IMR-90 (cell line): Measurements from ENCODE around the gene CCDC137. TPM values are rescaled to one million over a fixed set of nuclear protein-coding genes. Genes with fewer than 3 reads are reported as not detected.

Experiments
- ATAC-seq: fragments of 200-7000 bp; cut with Tn5 transposase; 2 replicates; pipeline ENCODE4 v1.9.1; 2020; ENCODE audit warnings: low read depth, mild to moderate bottlenecking, moderate library complexity
- BruUV-seq: library from RNA; stranded (reverse); fragments of 400-500 nt; replicated peaks from 2 replicates; lab custom pipeline; 2021; lab: Mats Ljungman, UMichigan
- CTCF ChIA-PET: fragments of 300-600 bp; formaldehyde crosslinking; extraction: SDS; loops from one replicate; lab custom pipeline; 2021; ENCODE audit warnings: antibody characterized with exemption; lab: Yijun Ruan, JAX
- POLR2A ChIA-PET: fragments of 300-600 bp; sonication (Branson Sonifier 250); formaldehyde crosslinking; loops from one replicate; lab custom pipeline; 2022; ENCODE audit warnings: antibody characterized with exemption; ENCODE audit not compliant: unreplicated experiment; lab: Charles Lee
- DNase-seq: peaks from one replicate; pipeline ENCODE4 v3.0.0; 2013
- H2AFZ ChIP-seq: replicated peaks from 2 replicates; pipeline ENCODE3; 2013; ENCODE audit warnings: low read length, mild to moderate bottlenecking; ENCODE audit not compliant: poor library complexity
- H2AK5ac ChIP-seq: 2 replicates; pipeline ENCODE4 v1.6.1; 2013; ENCODE audit warnings: low read depth, low read length, inconsistent platforms
- H2AK9ac ChIP-seq: replicated peaks from 2 replicates; pipeline ENCODE3; 2013; ENCODE audit warnings: mild to moderate bottlenecking, low read depth, low read length, moderate library complexity; ENCODE audit not compliant: poor library complexity
- H2BK120ac ChIP-seq: 2 replicates; pipeline ENCODE4 v1.6.1; 2013; ENCODE audit warnings: low read depth, low read length, inconsistent platforms
- H2BK15ac ChIP-seq: 3 replicates; pipeline ENCODE4 v1.6.1; 2013; ENCODE audit warnings: low read depth, low read length, inconsistent platforms
- H2BK20ac ChIP-seq: 2 replicates; pipeline ENCODE4 v1.6.1; 2013; ENCODE audit warnings: low read depth, mild to moderate bottlenecking, inconsistent platforms, low read length, moderate library complexity
- H2BK5ac ChIP-seq: 2 replicates; pipeline ENCODE4 v1.6.1; 2013; ENCODE audit warnings: mild to moderate bottlenecking, low read depth, low read length, inconsistent platforms; ENCODE audit not compliant: poor library complexity, severe bottlenecking
- H3K14ac ChIP-seq: replicated peaks from 2 replicates; pipeline ENCODE4 v1.6.1; 2013; ENCODE audit warnings: low read depth, low read length, inconsistent platforms
- H3K18ac ChIP-seq: 2 replicates; pipeline ENCODE4 v1.6.1; 2013; ENCODE audit warnings: low read depth, low read length, control low read depth
- H3K23ac ChIP-seq: 2 replicates; pipeline ENCODE4 v1.6.1; 2013; ENCODE audit warnings: low read depth, low read length, inconsistent platforms
- H3K27ac ChIP-seq: 2 replicates; pipeline ENCODE4 v1.5.1; 2013; ENCODE audit warnings: mild to moderate bottlenecking, control low read depth, low read length; ENCODE audit not compliant: insufficient read depth
- H3K27me3 ChIP-seq: 2 replicates; pipeline ENCODE4 v1.6.1; 2013; ENCODE audit warnings: low read length; ENCODE audit not compliant: control insufficient read depth, insufficient read depth
- H3K36me3 ChIP-seq: 2 replicates; pipeline ENCODE4 v1.6.1; 2013; ENCODE audit warnings: low read length, mixed read lengths; ENCODE audit not compliant: control insufficient read depth, insufficient read depth
- H3K4ac ChIP-seq: 2 replicates; pipeline ENCODE4 v1.6.1; 2013; ENCODE audit warnings: low read depth, low read length, inconsistent platforms
- H3K4me1 ChIP-seq: 2 replicates; pipeline ENCODE4 v1.6.1; 2013; ENCODE audit warnings: low read length, mixed read lengths; ENCODE audit not compliant: control insufficient read depth, insufficient read depth
- H3K4me2 ChIP-seq: 2 replicates; pipeline ENCODE4 v1.6.1; 2013; ENCODE audit warnings: low read depth, mild to moderate bottlenecking, control low read depth, low read length, moderate library complexity
- H3K4me3 ChIP-seq: 2 replicates; pipeline ENCODE4 v1.5.1; 2013; ENCODE audit warnings: low read depth, mild to moderate bottlenecking, control low read depth, low read length, moderate library complexity; ENCODE audit not compliant: insufficient read depth
- H3K56ac ChIP-seq: 2 replicates; pipeline ENCODE4 v1.6.1; 2013; ENCODE audit warnings: low read length, inconsistent platforms; ENCODE audit not compliant: insufficient read depth; ENCODE audit errors: extremely low read depth
- H3K79me1 ChIP-seq, 2 experiments: 2 replicates each; pipeline ENCODE4 v1.6.1; 2013; ENCODE audit warnings: low read length in 2 of 2, inconsistent platforms in 1 of 2, low read depth in 1 of 2
- H3K9ac ChIP-seq: 2 replicates; pipeline ENCODE4 v1.6.1; 2013; ENCODE audit warnings: low read depth, low read length, control low read depth
- H3K9me1 ChIP-seq: 2 replicates; pipeline ENCODE4 v1.6.1; 2013; ENCODE audit warnings: low read length, inconsistent platforms; ENCODE audit not compliant: insufficient read depth
- H3K9me3 ChIP-seq: 2 replicates; pipeline ENCODE4 v1.6.1; 2013; ENCODE audit warnings: low read length; ENCODE audit not compliant: control insufficient read depth, insufficient read depth
- H4K20me1 ChIP-seq: 2 replicates; pipeline ENCODE4 v1.6.1; 2013; ENCODE audit warnings: low read length, inconsistent platforms; ENCODE audit not compliant: insufficient read depth
- H4K5ac ChIP-seq: 2 replicates; pipeline ENCODE4 v1.6.1; 2013; ENCODE audit warnings: mild to moderate bottlenecking, low read depth, low read length, control low read depth
- H4K8ac ChIP-seq, 2 experiments: 2 replicates each; pipeline ENCODE4 v1.6.1; 2013; ENCODE audit warnings: low read depth in 2 of 2, low read length in 2 of 2, control low read depth in 1 of 2, inconsistent platforms in 1 of 2
- H4K91ac ChIP-seq: 2 replicates; pipeline ENCODE4 v1.6.1; 2013; ENCODE audit warnings: low read depth, low read length, inconsistent platforms; ENCODE audit not compliant: insufficient read depth
- BHLHE40 ChIP-seq: fragments of 150-350 bp; IDR thresholded peaks from 2 replicates; pipeline ENCODE4 v1.6.1; 2016; ENCODE audit warnings: mild to moderate bottlenecking, low read depth, low read length
- CEBPB ChIP-seq: IDR thresholded peaks from 2 replicates; pipeline ENCODE4 v1.6.1; 2012; ENCODE audit warnings: low read depth, low read length, improper control_type of control experiment
- CHD1 ChIP-seq: IDR thresholded peaks from 2 replicates; pipeline ENCODE4 v1.6.1; 2012; ENCODE audit warnings: low read depth, low read length, improper control_type of control experiment
- CTCF ChIP-seq: conservative IDR thresholded peaks from 2 replicates; pipeline ENCODE4 v1.5.1; 2012; ENCODE audit warnings: mild to moderate bottlenecking, low read depth, low read length, improper control_type of control experiment
- FOS ChIP-seq: fragments of 150-350 bp; IDR thresholded peaks from 2 replicates; pipeline ENCODE4 v1.6.1; 2016; ENCODE audit warnings: low read depth, low read length
- MAFK ChIP-seq: IDR thresholded peaks from 2 replicates; pipeline ENCODE4 v1.6.1; 2012; ENCODE audit warnings: low read depth, low read length, improper control_type of control experiment
- MAZ ChIP-seq: IDR thresholded peaks from 2 replicates; pipeline ENCODE4 v1.6.1; 2012; ENCODE audit warnings: low read depth, mild to moderate bottlenecking, low read length, improper control_type of control experiment, moderate library complexity, borderline replicate concordance
- MXI1 ChIP-seq: IDR thresholded peaks from 2 replicates; pipeline ENCODE4 v1.6.1; 2012; ENCODE audit warnings: low read depth, mild to moderate bottlenecking, low read length, moderate library complexity, borderline replicate concordance
- NFE2L2 ChIP-seq: fragments of 150-350 bp; IDR thresholded peaks from 2 replicates; pipeline ENCODE4 v1.6.1; 2016; ENCODE audit warnings: low read depth, mild to moderate bottlenecking, low read length
- POLR2A ChIP-seq: IDR thresholded peaks from 2 replicates; pipeline ENCODE4 v1.6.1; 2012; ENCODE audit warnings: mild to moderate bottlenecking, low read depth, low read length
- RAD21 ChIP-seq: IDR thresholded peaks from 2 replicates; pipeline ENCODE4 v1.6.1; 2012; ENCODE audit warnings: low read length, improper control_type of control experiment
- RCOR1 ChIP-seq: IDR thresholded peaks from 2 replicates; pipeline ENCODE4 v1.6.1; 2012; ENCODE audit warnings: mild to moderate bottlenecking, low read length, improper control_type of control experiment; ENCODE audit not compliant: insufficient replicate concordance
- RFX5 ChIP-seq: IDR thresholded peaks from 2 replicates; pipeline ENCODE4 v1.8.0; 2012; ENCODE audit warnings: low read depth, mild to moderate bottlenecking, low read length, moderate library complexity
- SMC3 ChIP-seq: fragments of 150-350 bp; IDR thresholded peaks from 2 replicates; pipeline ENCODE4 v1.6.1; 2016; ENCODE audit warnings: low read depth, mild to moderate bottlenecking, antibody characterized with exemption, low read length, moderate library complexity
- WGBS, 2 experiments: methylation state at CpG; one replicate each; pipeline versions ENCODE4 v1.1.5 to v1.1.7; 2013; ENCODE audit warnings: missing lambda C conversion rate in 2 of 2; ENCODE audit not compliant: insufficient read length in 1 of 2; ENCODE audit errors: extremely low coverage in 2 of 2; 5-methylcytosine and 5-hydroxymethylcytosine counted together
- dilution Hi-C: fragments of 300-500 bp; cut with HindIII; formaldehyde crosslinking; loops from one replicate; pipeline ENCODE4 v1.14.3; 2018; ENCODE audit warnings: low sequenced_read_pairs; ENCODE audit not compliant: unreplicated experiment
- in situ Hi-C: fragments of 300-500 bp; cut with MboI; formaldehyde crosslinking; loops from 3 replicates; pipeline ENCODE4 v1.14.3; 2019; ENCODE audit warnings: low sequenced_read_pairs, inconsistent platforms, mixed read lengths
- intact Hi-C: fragments of 100-400 bp; cut with micrococcal nuclease; formaldehyde crosslinking; loops from 2 replicates; pipeline ENCODE4 v1.10.0; 2022
- polyA plus RNA-seq, 3 experiments: library from polyadenylated mRNA; depleted of rRNA; stranded (reverse); fragments of >200 nt; gene quantifications; 2 replicates each; pipeline ENCODE4 v1.2.3, GENCODE V29; 2012; ENCODE audit warnings: low replicate concordance in 1 of 3
- total RNA-seq: library from RNA; depleted of rRNA; stranded (reverse); fragments of >200 nt; gene quantifications from 2 replicates; pipeline ENCODE4 v1.2.3, GENCODE V29; 2012
- TF ChIP-seq, protein P1 (sequence below): fragments of 150-350 bp; IDR thresholded peaks from 2 replicates; pipeline ENCODE4 v1.6.1; 2017; ENCODE audit warnings: mild to moderate bottlenecking, antibody characterized with exemption, low read length, low read depth

The CCDC137 gene
- total and polyA plus RNA-seq, 2 of the 4 experiments (the other 2 are of a cell fraction): 7.5 to 18.4 TPM

DNA sequence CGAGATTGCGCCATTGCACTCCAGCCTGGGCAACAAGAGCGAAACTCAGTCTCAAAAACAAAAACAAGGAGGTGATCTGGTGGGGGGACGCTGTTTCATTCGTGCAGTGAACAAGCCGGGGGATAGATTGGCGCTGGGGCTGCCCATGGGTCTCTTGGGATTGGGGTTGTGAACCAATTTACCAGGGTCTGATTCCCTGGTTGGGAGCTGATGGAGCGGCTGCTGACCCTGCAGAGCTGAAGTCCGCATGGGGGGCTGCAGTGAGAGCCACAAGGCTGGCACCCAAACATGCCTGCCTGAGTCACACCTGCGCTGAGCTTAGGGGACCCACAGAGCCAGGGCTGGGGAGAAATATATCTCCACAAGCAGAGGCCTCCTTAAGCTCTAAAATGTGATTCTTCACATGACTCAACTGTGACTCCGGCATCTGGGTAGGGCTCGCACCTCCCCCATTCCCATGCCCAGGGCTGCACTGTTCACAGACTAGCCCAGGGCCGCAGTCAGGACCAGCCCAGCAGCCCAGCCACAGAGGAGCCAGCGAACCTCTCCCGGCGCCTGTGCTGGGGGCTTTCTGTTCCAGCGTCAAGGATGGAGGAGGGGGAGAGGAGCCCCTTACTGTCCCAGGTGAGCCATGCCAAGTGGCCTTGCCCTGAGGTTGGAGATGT, 24.6 kb upstream of the CCDC137 start (continued):
- TF ChIP-seq NFE2L2 (no peak), BHLHE40 (no peak)

GRCh38 chr17:81644496-81644895, 22.0 kb upstream of the CCDC137 start:
- WGBS, 2 experiments: 86% methylated on average over 7 of the region's 15 CpGs; no CpG with 5 or more reads in 1 of the 2 experiments
- Histone ChIP-seq H3K4me2 (no peak overlapping the region), H4K91ac (no peak overlapping the region), H3K79me1 (peaks cover 5 to 9% of the 10 kb centered on the region in 2 experiments; a peak in 1 of 4 replicates), H3K23ac (no peak overlapping the region), H3K27me3 (peaks cover 19% of the 10 kb centered on the region), H3K9ac (no peak overlapping the region), H3K36me3 (0 out of 2 replicates have a peak, but pooled peaks cover 2% of the 10 kb centered on the region), H3K4me1 (peaks cover 10% of the 10 kb centered on the region), H3K27ac (no peak overlapping the region), H3K9me3 (peaks cover 8% of the 10 kb centered on the region; the same call in 1 of the 2 replicates), H3K4me3 (no peak overlapping the region), H3K4ac (no peak overlapping the region), H2AK9ac (no peak overlapping the region), H3K14ac (no peak overlapping the region), H4K20me1 (no peaks in the 10 kb centered on the region), H2BK5ac (no peak overlapping the region), H3K18ac (no peak overlapping the region), H2BK120ac (no peak overlapping the region), H3K9me1 (peaks cover 10% of the 10 kb centered on the region), H3K56ac (no peak overlapping the region), H2AFZ (no peak overlapping the region), H2BK20ac (no peak overlapping the region), H2AK5ac (no peak overlapping the region), H4K8ac (no peak overlapping the region), H4K5ac (no peak overlapping the region), H2BK15ac (no peak overlapping the region)
- DNase-seq: no peak
- ChIA-PET POLR2A (no interaction called here), CTCF (no interaction called here)
- no TSS peak for BruUV-seq
- ATAC-seq: no peak
- TF ChIP-seq NFE2L2 (no peak), BHLHE40 (no peak), POLR2A (no peak), MAZ (no peak), RCOR1 (no peak), CEBPB (no peak), MAFK (no peak), RAD21 (no peak), CTCF (no peak), CHD1 (no peak), RFX5 (no peak), MXI1 (no peak), SMC3 (no peak), FOS (no peak)
- TF ChIP-seq, protein P1, sequence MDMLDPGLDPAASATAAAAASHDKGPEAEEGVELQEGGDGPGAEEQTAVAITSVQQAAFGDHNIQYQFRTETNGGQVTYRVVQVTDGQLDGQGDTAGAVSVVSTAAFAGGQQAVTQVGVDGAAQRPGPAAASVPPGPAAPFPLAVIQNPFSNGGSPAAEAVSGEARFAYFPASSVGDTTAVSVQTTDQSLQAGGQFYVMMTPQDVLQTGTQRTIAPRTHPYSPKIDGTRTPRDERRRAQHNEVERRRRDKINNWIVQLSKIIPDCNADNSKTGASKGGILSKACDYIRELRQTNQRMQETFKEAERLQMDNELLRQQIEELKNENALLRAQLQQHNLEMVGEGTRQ: no peak
- in situ Hi-C loops: no loop called here
- intact Hi-C loops: no loop called here
- dilution Hi-C loops: no loop called here
